Measurements from ENCODE around the gene NLRC3. TPM values are rescaled to one million over a fixed set of nuclear protein-coding genes. Genes with fewer than 3 reads are reported as not detected.

Gene NLRC3
- total RNA-seq, 1 donor from 2014 or later: 3.2 TPM

DNA sequence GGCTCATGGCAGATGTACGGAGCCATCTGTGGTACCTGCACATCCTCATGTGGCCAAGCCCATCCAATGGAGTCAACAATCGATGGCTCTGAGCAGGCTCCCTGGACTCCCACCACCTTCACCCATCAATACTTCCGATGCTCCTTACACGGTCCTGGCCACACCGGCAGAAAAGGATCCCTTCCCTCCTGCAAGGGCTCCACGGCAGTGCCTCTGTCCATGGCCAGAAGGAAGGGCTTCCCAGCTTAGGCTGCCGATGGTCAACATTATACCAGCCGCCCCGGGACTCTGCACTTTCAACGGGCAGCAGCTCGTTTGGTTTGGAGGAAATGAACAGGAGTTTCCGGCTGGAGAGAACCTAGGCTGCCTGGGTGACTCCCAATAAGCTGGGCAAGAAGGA lies 21.0 kb upstream of the NLRC3 start:
- peaks cover 3% of the 10 kb centered on the region for H3K9me3 Mint-ChIP-seq (ENCODE audit: unreplicated experiment)
- no peak overlapping the region for H3K4me3 Mint-ChIP-seq (ENCODE audit: unreplicated experiment)
- no peak for DNase-seq (ENCODE audit: low spot score)
- H3K27me3 Mint-ChIP-seq (ENCODE audit: unreplicated experiment): peaks cover 6% of the 10 kb centered on the region
- peaks cover 10% of the 10 kb centered on the region for H3K4me1 Mint-ChIP-seq (ENCODE audit: unreplicated experiment)
- no peak overlapping the region for H3K27ac Mint-ChIP-seq (ENCODE audit: unreplicated experiment)
- peaks cover 62% of the 10 kb centered on the region for H3K36me3 Mint-ChIP-seq (ENCODE audit: low read depth, unreplicated experiment)
- TF ChIP-seq, protein P1, sequence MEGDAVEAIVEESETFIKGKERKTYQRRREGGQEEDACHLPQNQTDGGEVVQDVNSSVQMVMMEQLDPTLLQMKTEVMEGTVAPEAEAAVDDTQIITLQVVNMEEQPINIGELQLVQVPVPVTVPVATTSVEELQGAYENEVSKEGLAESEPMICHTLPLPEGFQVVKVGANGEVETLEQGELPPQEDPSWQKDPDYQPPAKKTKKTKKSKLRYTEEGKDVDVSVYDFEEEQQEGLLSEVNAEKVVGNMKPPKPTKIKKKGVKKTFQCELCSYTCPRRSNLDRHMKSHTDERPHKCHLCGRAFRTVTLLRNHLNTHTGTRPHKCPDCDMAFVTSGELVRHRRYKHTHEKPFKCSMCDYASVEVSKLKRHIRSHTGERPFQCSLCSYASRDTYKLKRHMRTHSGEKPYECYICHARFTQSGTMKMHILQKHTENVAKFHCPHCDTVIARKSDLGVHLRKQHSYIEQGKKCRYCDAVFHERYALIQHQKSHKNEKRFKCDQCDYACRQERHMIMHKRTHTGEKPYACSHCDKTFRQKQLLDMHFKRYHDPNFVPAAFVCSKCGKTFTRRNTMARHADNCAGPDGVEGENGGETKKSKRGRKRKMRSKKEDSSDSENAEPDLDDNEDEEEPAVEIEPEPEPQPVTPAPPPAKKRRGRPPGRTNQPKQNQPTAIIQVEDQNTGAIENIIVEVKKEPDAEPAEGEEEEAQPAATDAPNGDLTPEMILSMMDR (IDR thresholded peaks at IDR 0.05; ENCODE audit: unreplicated experiment): no peak

- no peak for DNase-seq (ENCODE audit: low spot score)
- Mint-ChIP-seq H3K4me1 (ENCODE audit: unreplicated experiment) (peaks cover 10% of the 10 kb centered on the region), H3K36me3 (ENCODE audit: low read depth, unreplicated experiment) (peaks cover 57% of the 10 kb centered on the region), H3K27me3 (ENCODE audit: unreplicated experiment) (peaks cover 6% of the 10 kb centered on the region), H3K4me3 (ENCODE audit: unreplicated experiment) (peak overlapping the region; percentile 31), H3K9me3 (ENCODE audit: unreplicated experiment) (peaks cover 3% of the 10 kb centered on the region), H3K27ac (ENCODE audit: unreplicated experiment) (peak overlapping the region; percentile 30)
- TF ChIP-seq, protein P1 (IDR thresholded peaks at IDR 0.05; ENCODE audit: unreplicated experiment): no peak
Measured at GRCh38 chr16:3597676-3598075, 20.5 kb upstream of the NLRC3 start.

GRCh38 chr16:3597226-3597625 lies 20.0 kb upstream of the NLRC3 start:
- no peak for DNase-seq (ENCODE audit: low spot score)
- Mint-ChIP-seq H3K36me3 (ENCODE audit: low read depth, unreplicated experiment) (peaks cover 53% of the 10 kb centered on the region), H3K4me3 (ENCODE audit: unreplicated experiment) (peak overlapping the region; percentile 31), H3K27me3 (ENCODE audit: unreplicated experiment) (peaks cover 6% of the 10 kb centered on the region), H3K27ac (ENCODE audit: unreplicated experiment) (no peak overlapping the region), H3K4me1 (ENCODE audit: unreplicated experiment) (peaks cover 10% of the 10 kb centered on the region), H3K9me3 (ENCODE audit: unreplicated experiment) (peaks cover 3% of the 10 kb centered on the region)
- TF ChIP-seq, protein P1 (IDR thresholded peaks at IDR 0.05; ENCODE audit: unreplicated experiment): no peak

GRCh38 chr16:3596101-3596861 lies 19.1 kb upstream of the NLRC3 start:
- Mint-ChIP-seq H3K36me3 (ENCODE audit: low read depth, unreplicated experiment) (peaks cover 47% of the 10 kb centered on the region), H3K9me3 (ENCODE audit: unreplicated experiment) (peaks cover 3% of the 10 kb centered on the region), H3K27ac (ENCODE audit: unreplicated experiment) (no peak overlapping the region), H3K4me1 (ENCODE audit: unreplicated experiment) (peaks cover 10% of the 10 kb centered on the region), H3K27me3 (ENCODE audit: unreplicated experiment) (peaks cover 11% of the 10 kb centered on the region), H3K4me3 (ENCODE audit: unreplicated experiment) (no peak overlapping the region)
- DNase-seq (ENCODE audit: low spot score): no peak
- TF ChIP-seq, protein P1 (IDR thresholded peaks at IDR 0.05; ENCODE audit: unreplicated experiment): no peak

- no peak overlapping the region for H3K27ac Mint-ChIP-seq (ENCODE audit: unreplicated experiment)
- H3K4me1 Mint-ChIP-seq (ENCODE audit: unreplicated experiment): peaks cover 15% of the 10 kb centered on the region
- H3K27me3 Mint-ChIP-seq (ENCODE audit: unreplicated experiment): peaks cover 13% of the 10 kb centered on the region
- TF ChIP-seq, protein P1 (IDR thresholded peaks at IDR 0.05; ENCODE audit: unreplicated experiment): no peak
- H3K9me3 Mint-ChIP-seq (ENCODE audit: unreplicated experiment): peaks cover 3% of the 10 kb centered on the region
- no peak for DNase-seq (ENCODE audit: low spot score)
- H3K4me3 Mint-ChIP-seq (ENCODE audit: unreplicated experiment): no peak overlapping the region
- H3K36me3 Mint-ChIP-seq (ENCODE audit: low read depth, unreplicated experiment): peaks cover 46% of the 10 kb centered on the region
Measured at GRCh38 chr16:3595521-3596021, 18.4 kb upstream of the NLRC3 start.

All from endothelial cell (in vitro differentiated cells).